Lower leg skin (tissue), 3 donors: ENCODE results near the gene CCDC82.

Experiments used
- CTCF ChIP-seq, 3 donors: fragments of 450-650 bp; IDR thresholded peaks; one replicate each; pipeline ENCODE4 v1.5.1; 2016; ENCODE audit warnings: antibody characterized with exemption in 3 of 3, mild to moderate bottlenecking in 3 of 3, moderate library complexity in 2 of 3
- POLR2A ChIP-seq, 2 donors: fragments of 450-650 bp; IDR thresholded peaks; one replicate each; pipeline ENCODE4 v1.6.1; 2016 to 2017; ENCODE audit warnings: antibody characterized with exemption in 2 of 2, mild to moderate bottlenecking in 1 of 2, moderate library complexity in 1 of 2

GRCh38 chr11:96329419-96329818 lies 60.3 kb downstream of the CCDC82 start:
- TF ChIP-seq CTCF (IDR thresholded peaks at IDR 0.05) = no peak
- TF ChIP-seq POLR2A (IDR thresholded peaks at IDR 0.05) = no peak
